Activated CD8-positive, alpha-beta T cell treated with anti-CD3 and anti-CD28 coated beads for 36 hours (primary cell): ENCODE measurements around the gene SP7. TPM values are rescaled to one million over a fixed set of nuclear protein-coding genes. Genes with fewer than 3 reads are reported as not detected.

ENCODE experiments used
- ATAC-seq: fragments of 200-7000 bp; cut with Tn5 transposase; one replicate; pipeline ENCODE4 v1.10.0; 2021; ENCODE audit warnings: mild to moderate bottlenecking, moderate library complexity
- CTCF ChIA-PET: fragments of 350-600 bp; sonication (Branson Sonifier 250); formaldehyde crosslinking; loops from one replicate; lab custom pipeline; 2021; ENCODE audit warnings: antibody characterized with exemption; lab: Charles Lee
- POLR2A ChIA-PET: fragments of 350-600 bp; sonication (Branson Sonifier 250); formaldehyde crosslinking; loops from one replicate; lab custom pipeline; 2021; ENCODE audit warnings: antibody characterized with exemption; lab: Charles Lee
- DNase-seq: peaks from one replicate; pipeline ENCODE4 v3.0.0-alpha.2; 2020
- H3K27ac Mint-ChIP-seq: one replicate; pipeline ENCODE4 v1.8.0; 2021; ENCODE audit warnings: mild to moderate bottlenecking, mixed read lengths
- H3K27me3 Mint-ChIP-seq: one replicate; pipeline ENCODE4 v1.8.0; 2021; ENCODE audit warnings: mixed read lengths
- H3K36me3 Mint-ChIP-seq: one replicate; pipeline ENCODE4 v1.8.0; 2021; ENCODE audit warnings: low read depth, mixed read lengths
- H3K4me1 Mint-ChIP-seq: one replicate; pipeline ENCODE4 v1.8.0; 2021; ENCODE audit warnings: low read depth, mixed read lengths
- H3K4me3 Mint-ChIP-seq: one replicate; pipeline ENCODE4 v1.8.0; 2021; ENCODE audit warnings: mild to moderate bottlenecking, moderate library complexity, mixed read lengths
- H3K9me3 Mint-ChIP-seq: one replicate; pipeline ENCODE4 v1.8.0; 2021; ENCODE audit warnings: mixed read lengths
- CTCF ChIP-seq: fragments of 200-600 bp; IDR thresholded peaks from one replicate; pipeline ENCODE4 v1.8.0; 2022; ENCODE audit warnings: antibody characterized with exemption, mild to moderate bottlenecking
- intact Hi-C: fragments of 100-400 bp; cut with micrococcal nuclease; formaldehyde crosslinking; loops from one replicate; pipeline ENCODE4 v1.10.0; 2022
- total RNA-seq, 2 experiments: library from RNA; stranded (reverse); gene quantifications; one replicate each; pipeline ENCODE4 v1.2.3, GENCODE V29; 2021

The SP7 gene
- total RNA-seq, 2 experiments from 2014 or later: not detected

DNA sequence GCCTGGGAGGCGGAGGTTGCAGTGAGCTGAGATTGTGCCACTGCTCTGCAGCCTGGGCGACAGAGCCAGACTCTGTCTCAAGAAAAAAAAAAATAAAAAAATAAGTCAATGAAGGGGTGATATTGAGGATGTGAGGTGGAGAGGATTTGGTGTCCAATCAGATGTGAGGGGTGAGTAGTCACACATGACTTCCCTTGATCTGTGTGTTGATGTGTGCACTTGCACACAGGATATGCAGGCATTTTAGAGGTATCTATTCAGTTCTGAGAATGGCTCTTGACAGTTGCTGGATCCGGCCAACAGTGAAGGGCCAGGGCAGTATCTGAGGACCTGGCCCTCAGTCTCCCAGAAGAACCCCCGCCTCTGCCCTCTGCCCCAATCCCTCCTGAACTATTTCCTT is 7.8 kb upstream of the SP7 start:
- peaks cover 19% of the 10 kb centered on the region for H3K4me1 Mint-ChIP-seq
- intact Hi-C loops: loop anchor here (2.0 kb wide), 1 partner anchor 19 kb away; no protein-coding TSS in a partner anchor
- ChIA-PET CTCF (interaction anchor here (0.7 to 9.7 kb wide), 20 partner anchors 8 to 290 kb away, joined by 3 to 293 read pairs (median 8); partner anchors contain the start of genes AAAS, AMHR2, MYG1 and PFDN5), POLR2A (interaction anchor here (1.2 to 2.5 kb wide), 5 partner anchors 9 to 35 kb away, joined by 3 to 19 read pairs (median 8); partner anchors contain the start of genes AAAS and SP7)
- no peaks in the 10 kb centered on the region for H3K36me3 Mint-ChIP-seq
- ATAC-seq: peak; percentile 38
- no peaks in the 10 kb centered on the region for H3K9me3 Mint-ChIP-seq
- no peak for TF ChIP-seq CTCF
- peaks cover 7% of the 10 kb centered on the region for H3K27me3 Mint-ChIP-seq
- no peak for DNase-seq
- peak overlapping the region; percentile 62 for H3K4me3 Mint-ChIP-seq
- H3K27ac Mint-ChIP-seq: peak overlapping the region; percentile 19

DNA sequence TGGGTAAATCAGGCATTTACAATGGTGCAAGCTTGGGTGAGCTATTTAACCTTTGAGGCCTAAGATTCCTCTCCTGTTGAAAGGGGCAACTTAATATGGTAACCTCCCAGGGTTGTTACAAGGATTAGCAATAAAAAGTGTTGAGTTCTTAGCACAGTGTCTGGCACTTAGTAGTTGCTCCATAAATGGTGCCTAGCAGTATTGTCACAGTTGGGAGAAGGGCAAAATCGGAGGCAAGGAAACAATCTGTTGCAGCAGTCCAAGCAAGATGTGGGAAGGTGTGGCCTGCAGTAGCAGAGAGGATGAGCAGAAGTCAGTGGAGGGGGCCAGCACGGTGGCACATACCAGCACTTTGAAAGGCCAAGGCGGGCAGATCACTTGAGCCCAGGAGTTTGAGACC is 7.3 kb upstream of the SP7 start:
- no peak overlapping the region for H3K27ac Mint-ChIP-seq
- no peaks in the 10 kb centered on the region for H3K36me3 Mint-ChIP-seq
- H3K4me1 Mint-ChIP-seq: peaks cover 19% of the 10 kb centered on the region
- TF ChIP-seq CTCF: no peak
- H3K4me3 Mint-ChIP-seq: no peak overlapping the region
- ChIA-PET CTCF (interaction anchor here (0.6 to 9.7 kb wide), 6 partner anchors 9 to 129 kb away, joined by 3 to 293 read pairs (median 8); partner anchors contain the start of genes AAAS and SP7), POLR2A (interaction anchor here (0.7 to 2.5 kb wide), 3 partner anchors 9 to 20 kb away, joined by 3 to 12 read pairs (median 3); no protein-coding TSS in a partner anchor)
- intact Hi-C loops: no loop called here
- peaks cover 7% of the 10 kb centered on the region for H3K27me3 Mint-ChIP-seq
- H3K9me3 Mint-ChIP-seq: no peaks in the 10 kb centered on the region
- ATAC-seq (no peak), DNase-seq (no peak)

GRCh38 chr12:53340398-53340797 is 4.2 kb upstream of the SP7 start:
- POLR2A ChIA-PET: interaction anchor here (0.7 to 0.9 kb wide), 2 partner anchors 15 to 19 kb away, joined by 3 read pairs; no protein-coding TSS in a partner anchor
- H3K27me3 Mint-ChIP-seq: peaks cover 32% of the 10 kb centered on the region
- ATAC-seq (no peak), DNase-seq (no peak)
- peaks cover 24% of the 10 kb centered on the region for H3K4me1 Mint-ChIP-seq
- H3K4me3 Mint-ChIP-seq: no peak overlapping the region
- no peak overlapping the region for H3K27ac Mint-ChIP-seq
- H3K36me3 Mint-ChIP-seq: no peaks in the 10 kb centered on the region
- intact Hi-C loops: no loop called here
- CTCF ChIA-PET: interaction anchor here (1.0 to 9.7 kb wide), 4 partner anchors 12 to 142 kb away, joined by 3 to 293 read pairs (median 7); partner anchors contain the start of gene AAAS
- H3K9me3 Mint-ChIP-seq: no peaks in the 10 kb centered on the region
- no peak for TF ChIP-seq CTCF

- no peaks in the 10 kb centered on the region for H3K9me3 Mint-ChIP-seq
- intact Hi-C loops: no loop called here
- H3K4me1 Mint-ChIP-seq: peaks cover 16% of the 10 kb centered on the region
- DNase-seq: no peak
- no peak overlapping the region for H3K27ac Mint-ChIP-seq
- no peaks in the 10 kb centered on the region for H3K36me3 Mint-ChIP-seq
- CTCF ChIA-PET: interaction anchor here (1.2 kb wide), 1 partner anchor 19 kb away, joined by 3 read pairs; no protein-coding TSS in a partner anchor
- POLR2A ChIA-PET: no interaction called here
- no peak for ATAC-seq
- peaks cover 35% of the 10 kb centered on the region for H3K27me3 Mint-ChIP-seq
- TF ChIP-seq CTCF: no peak
- no peak overlapping the region for H3K4me3 Mint-ChIP-seq
These were observed 2.8 kb upstream of the SP7 start for GRCh38 chr12:53338916-53339315.

DNA sequence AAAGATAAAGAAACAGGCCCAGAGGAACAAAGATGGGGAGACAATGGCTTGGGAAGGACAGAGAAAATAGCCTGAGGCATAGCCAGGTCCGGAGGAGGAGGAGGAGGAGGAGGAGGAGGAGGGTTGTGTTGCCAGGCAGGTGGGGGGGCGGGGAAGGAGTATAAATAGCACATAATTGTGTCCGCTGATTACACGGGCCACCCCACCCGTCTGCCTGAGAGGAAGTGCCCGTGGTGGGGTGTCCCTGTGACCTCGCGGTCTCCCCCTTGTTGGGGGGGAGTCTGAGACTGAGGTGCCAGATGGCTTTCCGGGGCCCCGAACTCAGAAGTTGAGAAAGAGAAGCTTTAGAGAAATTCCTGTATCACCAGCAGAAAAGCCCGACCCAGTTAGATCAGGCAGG is 1.9 kb upstream of the SP7 start:
- no peak for ATAC-seq
- TF ChIP-seq CTCF: no peak
- POLR2A ChIA-PET: interaction anchor here (0.6 to 1.3 kb wide), 2 partner anchors 110 to 145 kb away, joined by 3 read pairs; no protein-coding TSS in a partner anchor
- intact Hi-C loops: no loop called here
- H3K9me3 Mint-ChIP-seq: no peaks in the 10 kb centered on the region
- no peak overlapping the region for H3K4me3 Mint-ChIP-seq
- DNase-seq: no peak
- H3K27me3 Mint-ChIP-seq: peaks cover 38% of the 10 kb centered on the region
- H3K36me3 Mint-ChIP-seq: no peaks in the 10 kb centered on the region
- CTCF ChIA-PET: interaction anchor here (1.2 kb wide), 1 partner anchor 18 kb away, joined by 3 read pairs; no protein-coding TSS in a partner anchor
- peaks cover 13% of the 10 kb centered on the region for H3K4me1 Mint-ChIP-seq
- no peak overlapping the region for H3K27ac Mint-ChIP-seq
